GM18909 (cell line): ENCODE results near the gene WWOX.
"Not testable (repeated sequence)": the region's sequence is repeated elsewhere in the genome, so short reads cannot be mapped to it uniquely, and the experiment has no call there.

Experiments used
- ATAC-seq: cut with Tn5 transposase; IDR thresholded peaks from one replicate; pipeline ENCODE4 v1.9.1; 2021; ENCODE audit warnings: mild to moderate bottlenecking; ENCODE audit not compliant: unreplicated experiment, poor library complexity

The WWOX gene

DNA sequence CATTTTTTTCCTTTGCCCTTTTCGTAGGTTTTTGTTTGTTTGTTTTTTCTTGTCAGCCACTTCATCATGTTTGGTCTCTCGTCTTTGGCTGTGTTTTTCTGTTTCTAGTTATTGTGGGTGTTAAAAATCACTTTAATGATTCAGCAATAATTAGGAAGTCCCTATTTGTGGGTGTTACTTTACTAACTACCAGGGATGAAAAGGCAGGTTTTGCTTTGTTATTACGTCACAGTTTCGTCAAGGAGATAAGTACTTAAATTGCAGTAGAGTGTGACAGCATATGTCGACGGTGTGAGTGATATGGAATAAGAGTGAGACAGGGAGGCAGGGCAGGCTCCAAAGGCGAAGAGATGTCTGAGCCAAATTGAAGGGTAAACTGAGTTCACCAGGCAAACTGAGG lies 479.6 kb downstream of the WWOX start:
- no peak for ATAC-seq

DNA sequence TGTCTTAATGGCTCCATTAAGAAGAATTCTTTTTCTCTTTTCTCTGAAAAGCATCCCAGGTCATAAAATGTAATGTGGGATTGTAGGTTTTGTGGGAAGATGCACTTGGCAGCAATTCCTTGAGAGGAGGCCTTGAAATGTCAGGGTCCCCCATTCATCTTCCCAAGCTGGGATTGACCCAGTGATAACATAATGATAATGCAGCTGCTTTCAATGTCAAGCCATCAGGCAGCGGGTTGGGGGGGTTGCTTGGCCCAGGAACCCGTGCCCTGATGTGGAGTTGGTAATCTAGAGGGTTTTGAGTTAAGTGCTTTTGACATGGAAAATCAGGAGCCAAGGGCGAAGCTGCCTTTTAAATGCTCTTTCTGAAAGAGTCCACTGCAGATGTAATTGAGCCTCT lies 484.0 kb downstream of the WWOX start:
- ATAC-seq, result no peak

DNA sequence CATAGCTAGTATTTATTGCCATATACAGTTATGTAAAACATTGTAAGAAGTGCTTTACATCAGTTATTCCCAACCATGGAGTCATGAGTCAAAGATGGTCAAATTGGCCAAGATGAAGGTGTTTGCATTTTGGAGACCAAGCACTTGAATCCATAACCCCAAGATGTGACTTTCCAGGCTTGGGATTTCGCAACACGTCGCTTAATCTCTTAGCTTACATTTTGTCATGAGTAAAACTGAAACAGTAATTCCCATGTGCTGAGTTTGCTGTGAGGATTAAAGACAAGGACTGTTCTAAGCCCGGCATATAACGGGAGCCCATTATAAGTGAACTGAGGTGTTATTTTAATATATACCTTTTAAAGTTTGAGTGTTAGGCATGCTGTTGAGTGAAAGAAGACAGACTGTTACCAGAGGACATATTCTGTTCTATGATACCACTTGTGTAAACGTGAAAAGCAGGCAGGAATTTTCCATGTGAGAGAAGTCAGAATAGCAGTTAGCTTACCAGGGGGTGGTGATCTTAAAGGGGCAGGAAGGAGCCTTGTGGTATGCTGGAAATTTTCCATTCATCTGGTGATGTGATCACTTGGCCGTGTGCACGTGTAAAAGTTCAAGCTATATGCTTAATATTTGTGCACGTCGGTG lies 484.9 kb downstream of the WWOX start:
- no peak for ATAC-seq

DNA sequence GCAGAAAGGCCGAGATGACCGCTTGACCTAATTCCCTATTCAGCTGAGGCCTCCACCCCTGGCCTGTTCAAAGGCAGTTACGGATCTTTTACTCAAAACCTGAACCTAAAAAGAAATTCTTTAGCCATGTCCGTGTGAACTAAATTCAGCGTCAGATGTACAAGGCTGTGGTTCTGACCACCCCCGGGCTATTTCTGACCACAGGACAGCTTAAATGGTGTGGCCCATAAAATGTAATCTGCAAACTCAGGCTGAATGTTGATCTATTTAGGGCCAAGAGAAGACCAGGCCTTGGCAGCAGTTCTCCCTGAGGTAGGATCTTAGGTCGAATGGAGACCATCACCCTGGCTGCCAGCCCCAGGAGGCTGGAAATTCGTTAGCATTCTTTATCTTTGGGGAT lies 485.5 kb downstream of the WWOX start:
- no peak for ATAC-seq

DNA sequence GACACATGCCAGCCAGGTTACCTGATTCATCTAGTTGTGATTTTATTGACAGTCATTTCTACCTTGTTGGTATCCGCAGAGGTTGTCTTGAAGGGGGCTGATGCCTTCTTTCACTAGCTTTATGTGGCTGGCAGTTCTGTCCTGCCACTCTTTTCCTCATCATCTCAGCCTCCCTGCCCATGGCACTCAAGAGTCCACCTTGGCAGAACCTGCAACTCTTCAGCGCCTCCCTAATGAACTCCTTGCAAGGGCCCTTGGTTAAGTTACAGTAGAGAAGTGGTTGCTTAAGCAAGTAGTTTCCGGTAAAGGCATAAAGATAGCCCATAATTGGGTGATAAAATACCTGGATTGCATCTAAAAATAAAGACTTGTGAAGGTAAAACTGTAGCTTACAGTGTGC lies 489.9 kb downstream of the WWOX start:
- no peak for ATAC-seq

DNA sequence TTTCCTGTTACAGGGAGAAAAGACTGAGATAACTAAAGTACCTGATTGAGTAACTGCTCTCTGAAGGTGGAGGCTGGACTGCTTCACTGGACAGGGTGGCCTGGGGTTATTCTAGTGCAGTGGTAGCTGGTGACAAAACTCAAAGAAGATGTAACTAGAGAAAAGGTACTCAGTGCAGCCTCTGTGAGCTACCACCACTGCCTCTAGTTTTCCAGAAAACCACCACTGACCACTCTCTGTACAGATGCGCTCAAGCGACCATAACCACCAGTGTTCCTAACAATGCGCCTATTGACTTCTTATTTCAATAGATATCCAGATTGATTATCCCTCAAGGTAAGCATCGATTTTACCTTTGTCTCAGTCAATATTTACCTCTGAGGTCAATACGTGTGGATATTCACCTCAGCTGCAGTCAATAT lies 492.2 kb downstream of the WWOX start:
- ATAC-seq, result no peak

DNA sequence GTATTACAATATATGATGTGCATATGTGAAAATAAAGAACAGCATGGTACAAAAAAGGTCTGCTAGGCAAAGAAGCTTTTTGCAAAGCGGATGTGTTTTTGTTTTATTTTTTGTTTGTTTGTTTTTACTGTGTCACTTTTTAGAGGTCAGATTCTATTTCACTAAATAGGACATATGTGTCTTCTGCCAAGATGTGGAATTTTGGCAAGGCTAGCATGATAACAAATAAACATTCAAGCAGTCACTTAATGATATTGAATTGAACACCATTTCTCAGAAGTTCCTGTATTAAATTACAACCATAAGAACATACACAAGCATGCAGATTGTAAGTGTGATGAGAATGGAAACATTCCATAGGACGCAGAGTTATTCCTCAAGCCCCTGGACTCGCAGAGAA lies 492.7 kb downstream of the WWOX start:
- ATAC-seq, result no peak

DNA sequence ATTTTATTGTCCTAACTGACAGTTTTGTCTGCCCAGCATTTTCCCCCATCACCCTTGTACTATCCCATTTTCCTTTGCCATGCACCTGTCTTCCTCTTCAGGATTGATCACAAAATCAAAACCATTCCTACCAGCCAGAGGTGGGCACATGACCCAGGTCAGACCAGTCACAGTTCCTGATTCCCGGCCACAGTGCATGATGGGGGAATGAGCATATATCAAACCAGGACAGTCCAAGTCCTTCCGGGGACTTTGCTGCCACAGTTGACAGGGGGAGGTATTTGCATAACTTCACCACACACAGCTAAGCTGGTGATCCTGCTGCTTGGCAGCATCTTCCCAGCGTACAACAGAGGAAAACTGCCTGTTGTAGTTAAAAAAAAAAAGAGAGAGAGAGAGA lies 493.9 kb downstream of the WWOX start:
- ATAC-seq, result no peak

DNA sequence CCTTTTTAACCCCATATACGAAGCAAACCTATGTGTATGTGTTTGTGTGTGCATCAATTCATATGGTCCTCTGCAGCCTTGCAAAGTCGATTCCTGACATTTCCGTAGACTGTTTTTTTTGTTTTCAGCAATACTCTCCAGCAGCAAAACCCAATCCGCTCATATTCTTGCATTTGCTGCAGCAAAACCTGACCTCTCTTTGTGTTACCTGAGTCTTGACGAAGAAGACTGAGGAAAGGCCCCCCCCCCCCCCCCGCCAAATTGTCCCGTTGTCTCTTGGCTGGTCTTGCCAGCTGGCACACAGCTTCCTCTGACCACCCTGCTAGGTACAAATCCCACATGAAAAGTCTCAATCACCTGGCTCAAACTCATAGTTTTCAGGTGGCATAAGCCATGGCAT lies 494.7 kb downstream of the WWOX start:
- no peak for ATAC-seq

DNA sequence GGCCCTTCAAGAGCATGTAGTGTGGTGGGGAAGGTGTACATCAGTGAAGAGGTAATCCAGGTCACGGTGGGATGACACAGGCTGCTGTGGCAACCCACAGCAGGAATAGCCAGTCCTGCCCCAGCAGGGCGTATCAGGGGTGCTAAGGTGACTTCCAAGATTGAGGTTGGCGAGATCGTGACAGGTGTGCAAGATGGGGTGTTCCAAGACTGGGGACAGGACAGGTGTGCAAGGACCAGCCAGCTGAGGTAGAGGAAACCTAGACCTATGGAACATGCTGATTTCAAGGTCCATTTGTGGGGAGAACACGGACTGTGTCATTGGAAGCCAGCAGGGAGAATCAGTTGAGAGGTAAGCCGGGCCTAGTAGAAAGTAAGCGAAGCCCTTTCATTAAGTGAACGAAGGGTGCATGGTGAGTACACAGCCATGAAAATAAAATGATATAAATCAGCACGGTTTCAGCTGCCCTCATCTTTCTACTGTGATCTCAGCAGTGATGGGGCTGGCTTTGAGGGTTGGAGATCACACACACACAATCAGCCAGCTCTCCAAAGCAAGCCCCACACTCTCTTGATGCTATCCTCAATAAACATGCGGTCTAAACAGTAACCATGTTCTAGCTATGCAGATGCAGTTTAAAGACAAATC lies 497.0 kb downstream of the WWOX start:
- ATAC-seq, result no peak

DNA sequence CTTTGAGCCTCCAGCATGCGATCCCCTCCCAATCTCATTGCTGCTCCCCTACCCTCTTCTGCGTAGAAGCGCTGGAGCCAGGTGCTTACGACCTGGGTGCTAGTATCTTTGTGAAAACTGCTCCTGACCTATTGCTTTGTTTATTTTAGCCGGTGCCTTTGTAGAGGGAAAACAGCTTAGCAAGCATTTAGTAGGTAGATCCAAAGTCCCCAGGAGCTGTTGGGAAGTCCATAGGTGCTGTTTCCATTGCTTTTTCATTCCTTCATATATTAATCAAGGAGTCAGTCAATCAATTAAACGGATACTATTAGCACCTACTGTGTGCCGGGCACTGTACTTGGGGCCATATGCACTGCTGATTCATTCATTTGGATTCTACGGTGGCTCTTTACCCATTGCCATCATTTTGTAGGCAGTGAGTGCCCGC lies 497.6 kb downstream of the WWOX start:
- ATAC-seq, result no peak

DNA sequence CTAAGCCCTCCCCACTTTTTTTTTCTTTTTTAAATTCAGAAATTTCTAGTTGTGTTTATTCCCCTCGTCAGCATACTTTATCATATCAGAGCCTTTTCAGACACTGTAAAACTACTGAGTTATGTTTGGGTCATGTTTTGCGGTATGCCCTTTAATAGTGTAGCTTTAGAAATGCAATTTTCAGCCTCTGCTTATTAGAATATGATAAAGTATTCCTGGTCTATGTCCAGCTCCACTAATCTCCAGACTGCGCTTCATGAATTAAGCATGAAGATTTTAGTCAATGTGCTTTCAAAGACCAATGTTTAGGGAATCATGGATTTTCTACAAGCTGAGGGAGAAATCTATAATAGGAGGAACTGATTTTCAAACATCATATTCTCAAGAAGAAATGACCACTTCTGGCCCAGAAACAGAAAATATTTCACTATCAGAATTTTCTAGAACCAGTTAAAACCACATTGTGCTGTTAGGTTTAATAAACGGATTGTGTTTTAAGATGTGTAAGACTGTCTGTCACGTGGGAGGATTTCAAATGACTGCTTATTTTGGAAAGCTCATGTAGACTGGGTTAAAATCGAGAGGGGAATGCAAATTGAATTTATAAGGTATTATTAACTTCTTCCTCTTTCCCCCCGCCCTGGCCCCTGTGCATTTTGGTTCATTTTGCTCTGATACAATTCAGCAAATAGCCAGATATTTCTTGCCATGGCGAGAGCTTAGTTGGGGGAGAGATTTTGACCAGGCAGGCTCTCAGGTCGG lies 498.5 kb downstream of the WWOX start:
- no peak for ATAC-seq

DNA sequence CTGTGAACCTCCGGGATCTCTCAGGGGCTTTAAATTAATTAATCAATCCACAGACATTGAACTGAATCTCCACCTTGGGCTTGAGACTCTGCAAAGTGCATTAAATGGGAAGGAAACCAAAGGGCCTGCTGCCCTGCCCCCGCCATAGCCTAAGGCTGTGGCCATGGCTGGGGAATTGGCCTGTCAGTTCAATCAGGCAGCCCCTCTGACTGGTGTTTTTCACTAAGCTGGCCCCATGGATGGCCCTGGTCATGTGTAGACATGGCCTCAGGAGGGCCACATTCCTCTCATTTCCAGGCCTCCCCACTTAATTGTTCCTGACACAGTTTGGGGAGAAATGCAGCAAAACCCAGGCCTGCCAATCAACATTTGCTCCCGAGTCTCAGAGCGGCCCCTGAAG lies 499.8 kb downstream of the WWOX start:
- no peak for ATAC-seq

DNA sequence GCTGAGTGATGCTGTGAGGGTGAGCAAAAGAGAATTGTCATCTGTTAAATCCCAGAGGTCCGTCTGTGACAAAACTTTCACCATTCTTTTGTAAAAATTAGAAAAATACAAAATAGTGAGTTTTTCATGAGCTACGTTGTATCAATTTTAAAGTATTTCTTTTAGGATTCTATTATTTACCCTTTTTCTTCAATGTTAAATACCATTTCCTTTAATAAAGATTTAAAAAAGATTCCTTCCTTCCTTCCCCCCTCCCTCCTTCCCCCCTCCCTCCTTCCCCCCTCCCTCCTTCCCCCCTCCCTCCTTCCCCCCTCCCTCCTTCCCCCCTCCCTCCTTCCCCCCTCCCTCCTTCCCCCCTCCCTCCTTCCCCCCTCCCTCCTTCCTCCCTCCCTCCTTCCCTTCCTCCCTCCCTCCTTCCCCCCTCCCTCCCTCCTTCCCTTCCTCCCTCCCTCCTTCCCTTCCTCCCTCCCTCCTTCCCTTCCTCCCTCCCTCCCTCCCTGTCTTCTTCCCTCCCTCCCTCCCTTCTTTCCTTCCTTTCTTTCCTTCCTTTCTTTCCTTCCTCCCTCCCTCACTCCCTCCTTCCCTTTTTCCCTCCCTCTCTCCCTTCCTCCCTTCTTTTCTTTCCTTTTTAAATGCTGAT lies 505.1 kb downstream of the WWOX start:
- ATAC-seq, result not testable (repeated sequence)

DNA sequence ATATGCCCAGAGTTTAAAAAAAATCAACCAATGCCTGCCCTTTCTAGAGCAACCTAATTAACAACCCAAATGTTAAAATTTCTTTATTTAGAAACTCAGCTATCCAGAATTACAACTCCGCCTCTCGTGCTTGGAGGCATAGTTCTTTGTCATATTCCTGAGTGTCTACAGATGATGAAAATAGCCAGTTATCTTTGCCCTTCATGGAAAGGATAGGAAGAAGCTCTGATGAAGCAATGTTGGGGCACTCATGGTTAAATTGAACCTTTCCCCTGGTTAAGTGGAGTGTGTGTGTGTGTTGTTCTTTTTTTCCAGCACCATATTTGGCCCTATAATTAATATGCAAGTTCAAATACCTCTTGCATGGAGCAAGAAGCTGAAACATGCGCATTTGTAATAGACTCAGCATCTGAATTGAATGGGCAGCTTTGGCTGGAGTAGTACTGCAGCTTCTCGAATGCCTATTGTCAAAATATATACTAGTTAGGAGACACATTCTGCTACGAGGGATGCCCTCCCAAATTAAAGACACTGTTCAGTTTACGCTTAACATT lies 506.2 kb downstream of the WWOX start:
- ATAC-seq, result no peak

DNA sequence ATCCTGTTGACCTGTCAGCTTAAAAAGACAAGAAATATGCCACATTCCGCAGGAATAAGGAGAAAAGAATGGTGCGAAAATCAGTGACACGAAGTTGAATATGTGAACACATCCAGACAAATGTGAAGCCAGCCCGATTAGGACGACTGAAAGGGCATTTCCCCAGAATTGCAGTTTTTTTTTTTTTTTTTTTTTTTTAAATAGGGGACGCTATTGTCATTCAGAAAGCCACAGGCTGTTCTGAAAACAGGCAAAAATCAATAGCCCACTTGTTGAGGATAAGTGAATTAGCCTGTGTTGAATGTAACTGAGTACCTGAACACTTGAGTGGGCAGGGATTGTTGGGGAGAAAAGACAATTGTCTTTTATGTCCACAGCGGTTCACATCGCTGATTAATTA lies 507.1 kb downstream of the WWOX start:
- no peak for ATAC-seq

DNA sequence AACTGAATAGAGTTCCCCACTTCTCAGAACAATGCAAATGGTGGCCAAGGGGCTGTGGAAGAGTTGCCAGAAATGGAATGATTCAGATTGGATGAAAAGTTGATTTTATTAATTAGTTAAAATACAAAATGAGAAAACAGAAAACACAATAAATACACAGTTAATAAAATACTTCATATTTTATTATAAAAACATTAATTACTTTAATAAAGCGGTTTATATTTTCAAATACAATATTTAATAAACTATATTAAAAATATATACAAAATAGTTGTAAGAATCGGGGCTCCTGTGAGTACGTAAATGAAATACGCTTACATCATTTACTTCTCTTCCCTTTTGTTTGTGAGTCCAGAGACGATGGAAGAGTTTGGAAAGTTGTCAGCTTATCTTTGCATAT lies 507.6 kb downstream of the WWOX start:
- no peak for ATAC-seq

DNA sequence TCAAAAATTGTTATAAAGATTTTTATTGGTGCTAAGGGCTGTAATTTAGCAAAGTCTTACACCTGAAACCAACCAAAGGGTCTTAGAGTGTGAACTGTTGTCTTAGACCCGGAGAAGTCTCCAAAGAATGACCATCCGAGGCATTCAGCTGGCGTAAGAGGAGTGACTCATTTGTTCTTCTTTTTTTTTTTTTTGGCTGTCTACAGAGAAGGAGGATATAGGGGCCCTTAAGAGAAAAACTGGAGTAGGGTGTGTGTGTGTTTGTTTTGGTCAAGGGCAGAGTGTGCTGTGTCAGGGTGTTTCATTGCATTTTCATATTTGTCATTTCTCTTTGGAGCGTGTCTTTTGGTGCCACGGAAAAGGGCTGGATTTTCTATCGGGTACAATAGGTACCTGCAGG lies 508.0 kb downstream of the WWOX start:
- no peak for ATAC-seq

DNA sequence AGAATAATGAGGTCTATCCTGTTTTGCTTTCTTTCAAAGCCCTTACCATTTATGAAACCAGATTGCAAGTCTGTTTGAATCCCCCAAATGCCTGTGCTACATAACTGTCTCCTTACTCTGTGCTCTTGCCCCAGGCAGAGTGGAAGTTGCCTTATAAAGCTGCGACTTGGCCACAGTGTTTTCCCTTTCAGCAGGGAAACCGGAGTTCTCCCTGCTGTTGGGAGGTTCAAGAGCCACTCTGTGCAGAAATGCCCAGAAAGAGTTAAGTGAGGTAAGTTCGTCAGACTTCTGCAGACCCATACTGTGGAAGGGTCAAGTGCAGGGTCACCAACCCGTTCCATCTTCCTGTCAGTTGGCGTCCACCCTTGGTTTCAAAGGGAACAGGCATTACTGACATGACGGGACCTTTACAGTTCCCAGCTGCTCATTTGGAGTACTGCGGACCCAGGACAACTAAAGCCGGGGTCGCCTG lies 508.9 kb downstream of the WWOX start:
- ATAC-seq, result no peak

DNA sequence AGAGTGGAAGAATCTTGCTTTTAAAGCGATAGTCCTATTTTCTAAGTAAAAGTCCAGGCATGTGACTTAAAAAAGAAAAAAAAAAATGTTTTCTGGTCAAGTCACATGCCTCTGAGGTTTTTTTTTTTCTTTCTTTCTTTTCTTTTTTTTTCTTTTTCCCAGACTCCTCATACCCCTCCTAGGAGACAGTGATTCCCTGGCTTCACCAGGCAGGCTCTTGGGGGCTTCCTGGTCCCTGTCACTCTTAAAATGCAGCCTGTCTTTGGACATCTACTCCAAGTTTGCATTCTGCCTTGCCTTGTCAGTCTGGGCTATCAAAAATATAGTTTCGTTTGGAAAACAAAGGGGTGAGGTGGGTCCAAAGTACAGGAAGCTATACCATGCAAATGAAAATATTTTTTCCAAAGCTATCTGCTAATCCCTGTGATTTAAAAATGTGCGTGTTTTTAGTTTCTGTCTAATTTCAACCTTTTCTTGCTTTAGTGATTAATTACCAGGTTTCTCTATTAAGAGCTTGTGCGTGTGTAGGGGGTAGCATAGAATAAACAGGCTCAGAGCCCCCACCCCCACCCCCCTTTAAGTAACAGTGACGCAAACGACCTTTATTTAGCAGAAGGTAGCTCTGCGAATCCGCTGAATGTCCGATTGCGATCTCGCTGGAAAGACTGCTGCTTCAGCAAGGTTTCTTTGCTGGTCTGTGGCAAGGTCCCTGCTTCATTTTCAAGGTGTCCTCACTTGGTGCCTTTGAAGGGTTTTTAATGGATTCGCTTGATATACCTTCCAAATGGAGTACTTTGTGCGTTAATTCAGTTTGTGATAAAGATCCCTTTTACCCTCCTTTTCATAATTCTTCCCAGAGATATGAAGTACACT lies 510.2 kb downstream of the WWOX start:
- no peak for ATAC-seq
